Epithelial cell of esophagus (primary cell): Measurements from ENCODE around the gene ERAP2.

Source experiments
- DNase-seq: peaks from one replicate; pipeline ENCODE4 v3.0.0; 2010; ENCODE audit warnings: low read depth
- H3K4me3 ChIP-seq: 2 replicates; pipeline ENCODE4 v1.5.1; 2011; ENCODE audit warnings: mild to moderate bottlenecking, low read length, control low read depth
- TF ChIP-seq, protein P1 (sequence below): IDR thresholded peaks from 2 replicates; pipeline ENCODE4 v1.5.1; 2011; ENCODE audit warnings: low read depth, mild to moderate bottlenecking, low read length, control low read depth, inconsistent platforms; ENCODE audit not compliant: insufficient read depth; ENCODE audit errors: missing control alignments

Gene ERAP2

DNA sequence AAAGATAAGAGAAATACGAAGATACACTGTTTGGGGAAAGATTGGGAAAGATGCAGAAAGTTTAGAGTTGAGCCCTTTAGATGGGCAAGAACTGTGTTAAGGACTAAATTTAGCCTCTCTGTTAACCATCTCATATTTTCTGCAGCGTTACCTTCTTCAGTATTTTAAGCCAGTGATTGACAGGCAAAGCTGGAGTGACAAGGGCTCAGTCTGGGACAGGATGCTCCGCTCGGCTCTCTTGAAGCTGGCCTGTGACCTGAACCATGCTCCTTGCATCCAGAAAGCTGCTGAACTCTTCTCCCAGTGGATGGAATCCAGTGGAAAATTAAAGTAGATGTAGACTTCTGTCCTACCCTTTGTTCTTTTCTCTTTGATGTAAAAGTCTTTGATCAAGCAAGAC is 33.1 kb downstream of the ERAP2 start:
- H3K4me3 ChIP-seq, result no peak overlapping the region
- DNase-seq, result no peak
- TF ChIP-seq, protein P1, sequence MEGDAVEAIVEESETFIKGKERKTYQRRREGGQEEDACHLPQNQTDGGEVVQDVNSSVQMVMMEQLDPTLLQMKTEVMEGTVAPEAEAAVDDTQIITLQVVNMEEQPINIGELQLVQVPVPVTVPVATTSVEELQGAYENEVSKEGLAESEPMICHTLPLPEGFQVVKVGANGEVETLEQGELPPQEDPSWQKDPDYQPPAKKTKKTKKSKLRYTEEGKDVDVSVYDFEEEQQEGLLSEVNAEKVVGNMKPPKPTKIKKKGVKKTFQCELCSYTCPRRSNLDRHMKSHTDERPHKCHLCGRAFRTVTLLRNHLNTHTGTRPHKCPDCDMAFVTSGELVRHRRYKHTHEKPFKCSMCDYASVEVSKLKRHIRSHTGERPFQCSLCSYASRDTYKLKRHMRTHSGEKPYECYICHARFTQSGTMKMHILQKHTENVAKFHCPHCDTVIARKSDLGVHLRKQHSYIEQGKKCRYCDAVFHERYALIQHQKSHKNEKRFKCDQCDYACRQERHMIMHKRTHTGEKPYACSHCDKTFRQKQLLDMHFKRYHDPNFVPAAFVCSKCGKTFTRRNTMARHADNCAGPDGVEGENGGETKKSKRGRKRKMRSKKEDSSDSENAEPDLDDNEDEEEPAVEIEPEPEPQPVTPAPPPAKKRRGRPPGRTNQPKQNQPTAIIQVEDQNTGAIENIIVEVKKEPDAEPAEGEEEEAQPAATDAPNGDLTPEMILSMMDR, result no peak

DNA sequence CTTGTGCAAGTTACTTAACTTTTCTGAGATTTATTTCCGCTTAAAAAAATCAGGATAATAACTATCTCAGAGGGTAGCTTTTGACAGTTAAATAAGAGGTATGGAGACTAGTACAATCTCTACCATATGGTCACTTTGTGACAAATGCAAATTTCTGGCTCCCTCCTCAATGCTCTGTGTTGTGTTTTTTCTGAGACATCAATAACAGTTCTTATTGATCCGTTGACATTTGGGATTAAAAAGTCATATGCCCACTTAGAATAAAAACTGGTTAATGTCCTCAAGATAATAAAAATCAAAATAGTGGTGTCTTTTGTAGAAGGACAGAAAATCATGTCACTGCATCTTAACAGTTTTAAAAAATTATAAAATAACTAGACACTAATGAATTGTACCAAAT is 34.8 kb downstream of the ERAP2 start:
- no peak overlapping the region for H3K4me3 ChIP-seq
- TF ChIP-seq, protein P1, result no peak
- no peak for DNase-seq

DNA sequence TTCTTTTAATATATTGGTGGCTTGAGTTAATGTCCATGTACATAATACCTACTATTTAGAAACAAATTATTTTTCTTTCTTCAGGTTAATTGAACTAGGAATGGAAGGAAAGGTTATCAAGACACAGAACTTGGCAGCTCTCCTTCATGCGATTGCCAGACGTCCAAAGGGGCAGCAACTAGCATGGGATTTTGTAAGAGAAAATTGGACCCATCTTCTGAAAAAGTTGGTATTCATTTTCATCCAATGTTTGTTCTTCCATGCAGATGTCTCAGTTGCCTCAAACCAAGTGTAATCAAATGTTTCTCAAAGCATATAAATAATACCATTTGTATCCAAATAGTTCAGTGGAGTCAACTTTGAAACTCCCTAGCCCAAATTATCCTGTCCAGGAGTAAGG is 36.9 kb downstream of the ERAP2 start:
- H3K4me3 ChIP-seq, result no peak overlapping the region
- TF ChIP-seq, protein P1, result no peak
- no peak for DNase-seq

DNA sequence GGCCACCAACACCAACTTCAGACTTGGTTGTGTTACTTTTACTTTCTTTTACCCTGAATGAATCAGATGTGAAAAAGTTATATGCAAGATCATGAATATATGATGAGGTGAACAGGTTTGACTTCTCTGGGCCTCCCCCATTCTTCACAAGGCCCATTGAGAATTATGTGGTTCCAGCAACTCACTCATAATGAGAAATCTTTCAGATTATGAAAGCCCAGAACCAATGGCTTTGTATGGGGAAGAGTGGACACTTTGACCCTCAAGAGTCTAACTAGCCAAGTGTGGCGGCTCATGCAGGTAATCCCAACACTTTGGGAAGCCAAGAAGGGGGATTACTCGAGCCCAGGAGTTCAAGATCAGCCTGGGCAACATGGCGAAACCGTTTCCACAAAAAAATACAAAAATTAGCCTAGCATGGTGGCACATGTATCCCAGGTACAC is 43.5 kb downstream of the ERAP2 start:
- TF ChIP-seq, protein P1, result no peak
- DNase-seq, result peak; percentile 36
- H3K4me3 ChIP-seq, result no peak overlapping the region

DNA sequence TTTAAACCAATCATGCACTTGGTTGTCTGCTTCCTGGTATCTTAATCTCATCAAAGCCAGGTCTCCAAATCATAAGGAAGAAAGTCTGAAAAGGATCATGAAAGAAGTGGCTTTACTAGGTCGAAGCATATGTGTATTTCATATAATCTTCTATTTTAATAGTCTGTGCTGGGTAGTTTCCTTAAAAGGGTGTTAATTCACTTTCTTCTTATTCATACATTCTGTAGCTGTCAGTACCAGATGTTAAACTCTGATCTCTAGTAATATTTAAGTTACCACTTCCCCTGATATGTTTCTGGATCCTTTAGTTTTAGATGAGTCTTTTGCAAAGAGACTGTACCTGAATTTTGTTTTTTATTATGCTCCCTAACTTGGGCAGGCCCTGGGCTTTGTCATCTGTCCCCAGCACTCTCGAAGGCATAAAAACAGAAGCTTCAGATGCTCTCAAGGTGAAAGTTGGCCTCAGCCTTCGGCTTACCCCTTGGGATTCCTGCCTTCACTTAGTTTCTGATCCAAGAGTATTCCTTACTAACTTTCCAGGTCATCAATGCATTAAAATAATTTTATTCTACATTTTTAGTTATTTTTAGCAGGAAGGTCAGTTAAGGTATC is 44.5 kb downstream of the ERAP2 start:
- H3K4me3 ChIP-seq, result no peak overlapping the region
- TF ChIP-seq, protein P1, result no peak
- DNase-seq, result no peak

DNA sequence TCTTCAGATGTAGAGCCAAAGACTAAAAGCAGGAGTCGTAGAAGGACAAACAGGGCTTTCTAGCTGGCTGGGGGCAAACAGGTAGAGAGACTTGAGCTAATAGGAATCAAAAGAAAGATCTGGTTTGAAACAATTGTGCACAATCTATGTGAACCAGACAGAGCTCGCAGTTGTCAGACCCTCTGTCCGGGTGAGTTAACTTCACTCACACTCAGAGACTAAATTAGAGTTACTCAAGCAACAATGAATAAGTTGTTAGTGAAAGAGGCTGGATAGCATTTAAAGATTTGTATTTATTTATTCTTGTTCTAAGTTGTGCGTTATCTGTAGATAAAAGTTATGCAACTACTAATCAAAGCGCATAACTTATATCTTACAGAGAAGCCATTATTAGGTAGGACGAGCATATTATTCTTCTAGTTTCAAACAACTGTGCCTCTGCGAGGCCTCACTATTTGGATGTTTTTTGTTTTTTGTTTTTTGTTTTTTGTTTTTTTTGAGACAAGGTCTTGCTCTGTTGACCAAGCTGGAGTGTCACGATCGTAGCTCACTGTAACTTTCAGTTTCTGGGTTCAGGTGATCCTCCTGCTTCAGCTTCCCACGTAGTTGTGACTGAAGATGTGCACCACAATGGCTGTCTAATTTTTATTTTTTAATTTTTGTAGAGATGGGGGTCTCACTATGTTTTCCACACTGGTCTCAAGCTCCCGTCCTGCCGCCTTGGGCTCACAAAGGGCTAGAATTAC is 46.4 kb downstream of the ERAP2 start:
- DNase-seq, result no peak
- H3K4me3 ChIP-seq, result no peak overlapping the region
- TF ChIP-seq, protein P1, result no peak

DNA sequence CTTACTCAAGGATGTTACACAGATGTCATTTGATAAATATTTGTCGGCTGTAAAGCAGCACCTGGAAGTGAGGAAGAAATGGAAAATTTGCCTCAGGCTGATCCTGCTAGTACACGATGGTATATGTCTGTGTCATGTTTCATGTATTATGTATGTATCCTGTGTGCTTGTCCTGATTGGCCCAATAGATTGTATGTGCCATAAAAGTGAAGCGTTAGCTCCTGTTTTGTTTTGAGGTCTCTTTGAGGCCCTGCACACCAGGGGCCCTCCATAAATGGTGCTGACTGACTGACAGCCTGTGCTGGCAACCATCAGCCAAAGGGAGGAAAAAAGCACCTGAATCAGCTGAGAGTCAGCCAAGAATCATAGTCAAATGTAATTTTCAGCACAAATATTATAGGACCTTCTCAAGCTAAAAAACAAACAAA is 47.7 kb downstream of the ERAP2 start:
- DNase-seq, result peak; percentile 94
- TF ChIP-seq, protein P1, result no peak
- H3K4me3 ChIP-seq, result no peak overlapping the region
